Mucosa of descending colon (tissue), 3 donors: ENCODE results near the gene BICRA. TPM values are rescaled to one million over a fixed set of nuclear protein-coding genes. Genes with fewer than 3 reads are reported as not detected.

Experiments used
- ATAC-seq: fragments of 200-7000 bp; cut with Tn5 transposase; one replicate; pipeline ENCODE4 v1.9.1; 2020; ENCODE audit warnings: mild to moderate bottlenecking, moderate library complexity
- DNase-seq, 3 donors: peaks; one replicate each; pipeline ENCODE4 v3.0.0-alpha.2; 2020
- H3K36me3 ChIP-seq: fragments of 200-600 bp; one replicate; pipeline ENCODE4 v1.8.0; 2021; ENCODE audit warnings: low read depth, mild to moderate bottlenecking
- H3K4me1 ChIP-seq: fragments of 200-600 bp; one replicate; pipeline ENCODE4 v1.8.0; 2021; ENCODE audit warnings: low read depth, mild to moderate bottlenecking
- H3K4me3 ChIP-seq: fragments of 200-600 bp; one replicate; pipeline ENCODE4 v1.8.0; 2021; ENCODE audit warnings: mild to moderate bottlenecking
- H3K9me3 ChIP-seq: fragments of 200-600 bp; one replicate; pipeline ENCODE4 v1.8.0; 2021; ENCODE audit warnings: mild to moderate bottlenecking
- intact Hi-C, 2 donors: fragments of 100-400 bp; cut with DNase I in 1 of 2; cut with micrococcal nuclease in 1 of 2; formaldehyde crosslinking; loops; one replicate each; pipeline versions ENCODE4 v1.11.0 to v1.11.1; 2022; cut with DNase I, micrococcal nuclease
- total RNA-seq, 3 donors: library from RNA; stranded (reverse); fragmentation: NEBNext Ultra II Directional in 2 of 3; extraction: Animal tissue kit (Norgen Biotek cat#: 25700) in 2 of 3; gene quantifications; one replicate each; pipeline versions ENCODE4 v1.2.1 to v1.2.4, GENCODE V29; 2021 to 2023
- TF ChIP-seq, protein P1 (sequence below): fragments of 200-600 bp; IDR thresholded peaks from one replicate; pipeline ENCODE4 v1.8.0; 2022; ENCODE audit warnings: antibody characterized with exemption, mild to moderate bottlenecking
- donor health status: DM: no; HTN: no; CAD: no; lungs with moderate emphysema.
- donor health status: DM: no; HTN: no; CAD: no.
- donor health status: DM: no; HTN: yes; CAD: no.

The BICRA gene
- total RNA-seq, 3 donors from 2014 or later = 18.1 to 19.7 (median 18.5) TPM

DNA sequence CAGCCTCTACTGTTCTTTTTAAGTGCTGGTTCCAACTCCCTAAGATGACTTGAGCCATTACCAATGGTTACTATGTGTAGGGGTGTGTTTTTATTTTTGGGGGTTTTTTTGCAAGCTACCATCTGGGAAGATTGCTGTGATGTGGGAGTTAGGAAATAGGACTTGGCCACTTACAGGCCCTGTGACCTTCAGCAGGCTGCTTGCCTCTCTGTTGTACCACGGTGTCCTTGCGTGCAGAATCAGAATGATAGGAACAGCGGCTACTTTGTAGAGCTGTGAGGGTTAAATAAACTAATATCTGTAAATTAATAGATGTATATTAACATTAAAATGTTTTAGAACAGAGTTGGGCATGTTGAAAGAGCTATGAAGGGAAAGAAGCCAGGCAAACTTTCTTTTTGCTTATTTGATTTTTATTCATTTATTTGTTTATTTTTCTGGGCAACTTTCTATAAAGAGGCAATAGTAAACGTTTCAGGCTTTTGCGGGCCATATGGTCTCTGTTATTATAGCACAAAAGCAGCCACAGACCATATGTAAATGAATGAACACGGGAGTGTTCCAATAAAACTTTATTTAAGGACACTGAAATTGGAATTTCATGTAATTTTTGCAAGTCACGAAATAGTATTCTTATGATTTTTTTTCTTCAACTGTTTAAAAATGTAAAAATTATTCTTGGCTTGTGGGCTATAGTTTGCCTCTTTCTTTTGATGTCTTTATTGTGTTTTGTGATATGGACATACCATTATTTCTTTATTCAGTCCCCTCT, 77.9 kb downstream of the BICRA start:
- Histone ChIP-seq H3K9me3 (no peaks in the 10 kb centered on the region), H3K36me3 (no peaks in the 10 kb centered on the region), H3K4me1 (no peaks in the 10 kb centered on the region), H3K4me3 (no peak overlapping the region)
- TF ChIP-seq, protein P1, sequence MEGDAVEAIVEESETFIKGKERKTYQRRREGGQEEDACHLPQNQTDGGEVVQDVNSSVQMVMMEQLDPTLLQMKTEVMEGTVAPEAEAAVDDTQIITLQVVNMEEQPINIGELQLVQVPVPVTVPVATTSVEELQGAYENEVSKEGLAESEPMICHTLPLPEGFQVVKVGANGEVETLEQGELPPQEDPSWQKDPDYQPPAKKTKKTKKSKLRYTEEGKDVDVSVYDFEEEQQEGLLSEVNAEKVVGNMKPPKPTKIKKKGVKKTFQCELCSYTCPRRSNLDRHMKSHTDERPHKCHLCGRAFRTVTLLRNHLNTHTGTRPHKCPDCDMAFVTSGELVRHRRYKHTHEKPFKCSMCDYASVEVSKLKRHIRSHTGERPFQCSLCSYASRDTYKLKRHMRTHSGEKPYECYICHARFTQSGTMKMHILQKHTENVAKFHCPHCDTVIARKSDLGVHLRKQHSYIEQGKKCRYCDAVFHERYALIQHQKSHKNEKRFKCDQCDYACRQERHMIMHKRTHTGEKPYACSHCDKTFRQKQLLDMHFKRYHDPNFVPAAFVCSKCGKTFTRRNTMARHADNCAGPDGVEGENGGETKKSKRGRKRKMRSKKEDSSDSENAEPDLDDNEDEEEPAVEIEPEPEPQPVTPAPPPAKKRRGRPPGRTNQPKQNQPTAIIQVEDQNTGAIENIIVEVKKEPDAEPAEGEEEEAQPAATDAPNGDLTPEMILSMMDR = no peak
- ATAC-seq = no peak
- no peak for DNase-seq
- intact Hi-C loops = no loop called here

DNA sequence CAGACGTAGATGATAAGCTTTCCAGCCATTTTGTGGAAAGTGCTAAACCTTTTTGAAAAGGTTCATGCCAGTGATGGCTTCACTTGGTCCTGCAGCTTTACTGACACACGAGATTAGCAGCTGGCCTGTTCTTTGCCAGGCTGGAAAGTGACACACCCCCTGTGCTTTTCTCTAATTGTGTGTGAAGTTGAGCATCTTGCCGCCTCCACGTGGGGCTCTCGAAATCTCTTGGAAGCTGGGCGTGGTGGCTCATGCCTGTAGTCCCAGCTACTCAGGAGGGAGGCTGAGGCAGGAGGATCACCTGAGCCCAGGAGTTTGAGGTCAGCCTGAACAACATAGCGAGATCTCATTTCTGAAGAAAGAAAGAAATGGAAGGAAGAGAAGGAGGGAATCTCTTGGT, 79.0 kb downstream of the BICRA start:
- ATAC-seq = no peak
- peak in 1 of 3 donors; percentile 15 for DNase-seq
- intact Hi-C loops = no loop called here
- Histone ChIP-seq H3K4me1 (no peaks in the 10 kb centered on the region), H3K9me3 (no peaks in the 10 kb centered on the region), H3K4me3 (no peak overlapping the region), H3K36me3 (no peaks in the 10 kb centered on the region)
- TF ChIP-seq, protein P1 = no peak

- H3K4me3 ChIP-seq = no peak overlapping the region
- TF ChIP-seq, protein P1 = no peak
- H3K9me3 ChIP-seq = no peaks in the 10 kb centered on the region
- DNase-seq (peak in 1 of 3 donors; percentile 3), ATAC-seq (no peak)
- intact Hi-C loops = no loop called here
- H3K36me3 ChIP-seq = no peaks in the 10 kb centered on the region
- H3K4me1 ChIP-seq = no peaks in the 10 kb centered on the region
Measured at GRCh38 chr19:47691090-47691489, 82.2 kb downstream of the BICRA start.

DNA sequence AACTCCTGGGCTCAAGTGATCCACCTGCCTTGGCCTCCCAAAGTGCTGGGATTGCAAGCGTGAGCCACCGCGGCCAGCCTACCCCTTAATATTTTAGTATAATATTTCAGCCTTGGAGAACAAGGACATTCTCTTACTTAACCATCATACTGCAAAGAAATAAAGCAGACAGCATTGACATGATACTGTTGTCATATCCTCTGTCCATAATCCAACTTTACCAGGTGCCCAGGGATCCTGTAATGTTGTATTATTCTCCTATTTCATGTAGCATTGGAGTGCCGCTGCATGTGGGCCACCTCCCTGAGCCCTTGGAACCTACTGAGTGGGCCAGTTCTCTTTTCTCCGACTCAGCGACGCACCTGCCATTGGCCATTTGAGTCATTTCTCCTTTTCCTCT, 82.8 kb downstream of the BICRA start:
- Histone ChIP-seq H3K4me3 (no peak overlapping the region), H3K4me1 (no peaks in the 10 kb centered on the region), H3K36me3 (no peaks in the 10 kb centered on the region), H3K9me3 (no peaks in the 10 kb centered on the region)
- TF ChIP-seq, protein P1 = no peak
- peak in 1 of 3 donors; percentile 12 for DNase-seq
- intact Hi-C loops = no loop called here
- ATAC-seq = no peak

DNA sequence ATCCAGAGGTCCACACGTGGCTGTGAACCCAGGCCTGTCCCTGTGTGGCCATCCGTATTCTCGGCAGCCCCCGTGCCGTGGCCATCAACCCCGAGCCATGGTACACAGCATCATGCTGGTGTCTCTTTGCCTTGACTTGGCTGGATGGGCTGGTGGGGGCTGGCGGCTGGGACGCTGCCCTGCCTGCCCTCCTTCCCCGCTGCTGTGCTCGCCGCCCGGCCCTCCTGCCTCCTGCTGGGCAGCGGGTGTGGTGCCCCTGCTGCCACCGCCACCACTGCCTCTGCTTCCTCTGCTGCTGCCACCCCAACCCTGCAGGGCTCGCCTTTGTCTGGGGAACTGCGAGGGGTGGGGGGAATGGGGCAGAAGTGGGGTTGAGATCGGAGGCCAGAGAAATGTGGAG, 84.6 kb downstream of the BICRA start:
- TF ChIP-seq, protein P1 = no peak
- intact Hi-C loops = no loop called here
- Histone ChIP-seq H3K4me3 (no peak overlapping the region), H3K9me3 (no peaks in the 10 kb centered on the region), H3K36me3 (no peaks in the 10 kb centered on the region), H3K4me1 (no peaks in the 10 kb centered on the region)
- DNase-seq (no peak), ATAC-seq (no peak)
